ENCODE data around the gene LARGE1.

The LARGE1 gene

GRCh38 chr22:33812360-33812977 lies 107.8 kb downstream of the LARGE1 start:
- DNase-seq = no peak

GRCh38 chr22:33811686-33812085 lies 108.6 kb downstream of the LARGE1 start:
- DNase-seq = peak; percentile 92

- DNase-seq = no peak
Observed at GRCh38 chr22:33811208-33811607, 109.1 kb downstream of the LARGE1 start.

- no peak for DNase-seq
Observed at GRCh38 chr22:33807470-33807869, 112.8 kb downstream of the LARGE1 start.

- no peak for DNase-seq
Observed at GRCh38 chr22:33806191-33806590, 114.1 kb downstream of the LARGE1 start.

- DNase-seq = no peak
Observed at GRCh38 chr22:33803371-33804282, 116.6 kb downstream of the LARGE1 start.

- DNase-seq = no peak
Observed at GRCh38 chr22:33798401-33798800, 121.9 kb downstream of the LARGE1 start.

- DNase-seq = no peak
Observed at GRCh38 chr22:33796494-33796893, 123.8 kb downstream of the LARGE1 start.

GRCh38 chr22:33793475-33793874 lies 126.8 kb downstream of the LARGE1 start:
- no peak for DNase-seq

- DNase-seq = no peak
Observed at GRCh38 chr22:33792832-33793231, 127.4 kb downstream of the LARGE1 start.

- no peak for DNase-seq
Observed at GRCh38 chr22:33789690-33790253, 130.5 kb downstream of the LARGE1 start.

GRCh38 chr22:33788927-33789326 lies 131.3 kb downstream of the LARGE1 start:
- DNase-seq = no peak

GRCh38 chr22:33787645-33788456 lies 132.4 kb downstream of the LARGE1 start:
- no peak for DNase-seq

GRCh38 chr22:33786149-33786548 lies 134.1 kb downstream of the LARGE1 start:
- DNase-seq = no peak

GRCh38 chr22:33785283-33785968 lies 134.8 kb downstream of the LARGE1 start:
- DNase-seq = no peak

GRCh38 chr22:33781411-33781810 lies 138.9 kb downstream of the LARGE1 start:
- no peak for DNase-seq

- DNase-seq = no peak
Observed at GRCh38 chr22:33780531-33781136, 139.6 kb downstream of the LARGE1 start.

GRCh38 chr22:33779243-33779642 lies 141.0 kb downstream of the LARGE1 start:
- DNase-seq = no peak

- DNase-seq = no peak
Observed at GRCh38 chr22:33776491-33776890, 143.8 kb downstream of the LARGE1 start.

GRCh38 chr22:33774781-33775180 lies 145.5 kb downstream of the LARGE1 start:
- no peak for DNase-seq

GRCh38 chr22:33772745-33773144 lies 147.5 kb downstream of the LARGE1 start:
- DNase-seq = no peak

GRCh38 chr22:33771136-33771535 lies 149.1 kb downstream of the LARGE1 start:
- no peak for DNase-seq
